Mesenchymal stem cell (in vitro differentiated cells and primary cell): Measurements from ENCODE around the gene AKAP13.

Experiments
- DNase-seq: peaks from one replicate; pipeline ENCODE4 v3.0.0-alpha.2; 2013
- H2AFZ ChIP-seq: one replicate; pipeline ENCODE4 v1.6.1; 2013; ENCODE audit warnings: low read depth, mild to moderate bottlenecking, control low read depth, inconsistent platforms, low read length, moderate library complexity
- H2AK5ac ChIP-seq: 2 replicates; pipeline ENCODE4 v1.6.1; 2013; ENCODE audit warnings: low read length, moderate library complexity, mild to moderate bottlenecking, inconsistent platforms; ENCODE audit not compliant: severe bottlenecking
- H2BK120ac ChIP-seq: one replicate; pipeline ENCODE4 v1.6.1; 2013; ENCODE audit warnings: low read depth, mild to moderate bottlenecking, inconsistent platforms, low read length, moderate library complexity
- H2BK12ac ChIP-seq, 2 experiments: one replicate each; pipeline ENCODE4 v1.6.1; 2013; ENCODE audit warnings: inconsistent platforms in 2 of 2, low read length in 2 of 2, mild to moderate bottlenecking in 2 of 2, moderate library complexity in 2 of 2, control low read depth in 1 of 2
- H2BK15ac ChIP-seq: one replicate; pipeline ENCODE4 v1.6.1; 2013; ENCODE audit warnings: mild to moderate bottlenecking, low read depth, inconsistent platforms; ENCODE audit not compliant: poor library complexity, severe bottlenecking
- H2BK5ac ChIP-seq: 2 replicates; pipeline ENCODE4 v1.6.1; 2013; ENCODE audit warnings: low read depth, mild to moderate bottlenecking, low read length, control low read depth, inconsistent platforms; ENCODE audit not compliant: poor library complexity, severe bottlenecking
- H3K14ac ChIP-seq, 2 experiments: one replicate each; pipeline ENCODE4 v1.6.1; 2013; ENCODE audit warnings: inconsistent platforms in 2 of 2, low read length in 2 of 2, control low read depth in 1 of 2, mild to moderate bottlenecking in 1 of 2, moderate library complexity in 1 of 2
- H3K18ac ChIP-seq, 2 experiments: one replicate each; pipeline ENCODE4 v1.6.1; 2013; ENCODE audit warnings: inconsistent platforms in 2 of 2, low read length in 2 of 2, control low read depth in 1 of 2, low read depth in 1 of 2, mild to moderate bottlenecking in 1 of 2
- H3K23ac ChIP-seq, 2 experiments: one replicate each; pipeline ENCODE4 v1.6.1; 2013; ENCODE audit warnings: inconsistent platforms in 2 of 2, low read length in 2 of 2, mild to moderate bottlenecking in 2 of 2, moderate library complexity in 2 of 2, control low read depth in 1 of 2
- H3K27ac ChIP-seq: 2 replicates; pipeline ENCODE4 v1.5.1; 2013; ENCODE audit warnings: mild to moderate bottlenecking, moderate library complexity, low read length, control low read depth, inconsistent platforms; ENCODE audit not compliant: poor library complexity, severe bottlenecking
- H3K27me3 ChIP-seq, 2 experiments: 2 replicates each; pipeline versions ENCODE4 v1.6.1 to v1.7.0; 2013; ENCODE audit warnings: low read length in 2 of 2, mild to moderate bottlenecking in 2 of 2, moderate library complexity in 2 of 2, control low read depth in 1 of 2, inconsistent platforms in 1 of 2; ENCODE audit not compliant: control insufficient read depth in 1 of 2, insufficient read depth in 1 of 2
- H3K36me3 ChIP-seq, 2 experiments: 2 replicates each; pipeline versions ENCODE4 v1.6.1 to v1.7.0; 2013; ENCODE audit warnings: low read length in 2 of 2, control low read depth in 1 of 2, inconsistent platforms in 1 of 2, low read depth in 1 of 2, mild to moderate bottlenecking in 1 of 2; ENCODE audit not compliant: insufficient read depth in 2 of 2, control insufficient read depth in 1 of 2
- H3K4ac ChIP-seq, 2 experiments: one replicate each; pipeline ENCODE4 v1.6.1; 2013; ENCODE audit warnings: inconsistent platforms in 2 of 2, low read length in 2 of 2, mild to moderate bottlenecking in 2 of 2, moderate library complexity in 2 of 2, control low read depth in 1 of 2, low read depth in 1 of 2
- H3K4me1 ChIP-seq: 2 replicates; pipeline ENCODE4 v1.6.1; 2013; ENCODE audit warnings: low read depth, low read length, control low read depth; ENCODE audit not compliant: control insufficient read depth, insufficient read depth
- H3K4me2 ChIP-seq: 2 replicates; pipeline ENCODE4 v1.6.1; 2013; ENCODE audit warnings: low read length, mild to moderate bottlenecking, inconsistent platforms; ENCODE audit not compliant: poor library complexity, severe bottlenecking
- H3K4me3 ChIP-seq, 2 experiments: 2 replicates each; pipeline versions ENCODE4 v1.5.1 to v1.7.0; 2013; ENCODE audit warnings: low read length in 2 of 2, mild to moderate bottlenecking in 2 of 2, control low read depth in 1 of 2, low read depth in 1 of 2; ENCODE audit not compliant: insufficient read depth in 1 of 2
- H3K79me1 ChIP-seq: replicated peaks from 2 replicates; pipeline ENCODE4 v1.6.1; 2013; ENCODE audit warnings: mild to moderate bottlenecking, control low read depth, low read length, inconsistent platforms; ENCODE audit not compliant: poor library complexity, severe bottlenecking
- H3K9ac ChIP-seq: 2 replicates; pipeline ENCODE4 v1.7.0; 2013; ENCODE audit warnings: mild to moderate bottlenecking, low read length, moderate library complexity
- H3K9me3 ChIP-seq: 2 replicates; pipeline ENCODE4 v1.7.0; 2013; ENCODE audit warnings: mild to moderate bottlenecking, low read length; ENCODE audit not compliant: control insufficient read depth
- H4K8ac ChIP-seq: one replicate; pipeline ENCODE4 v1.6.1; 2013; ENCODE audit warnings: inconsistent platforms, mild to moderate bottlenecking, low read length, moderate library complexity
- H4K91ac ChIP-seq: one replicate; pipeline ENCODE4 v1.6.1; 2013; ENCODE audit warnings: mild to moderate bottlenecking, low read length, inconsistent platforms
- WGBS: methylation state at CpG from one replicate; pipeline ENCODE4 v1.1.7; 2013; ENCODE audit warnings: mixed read lengths; 5-methylcytosine and 5-hydroxymethylcytosine counted together

AKAP13 gene

DNA sequence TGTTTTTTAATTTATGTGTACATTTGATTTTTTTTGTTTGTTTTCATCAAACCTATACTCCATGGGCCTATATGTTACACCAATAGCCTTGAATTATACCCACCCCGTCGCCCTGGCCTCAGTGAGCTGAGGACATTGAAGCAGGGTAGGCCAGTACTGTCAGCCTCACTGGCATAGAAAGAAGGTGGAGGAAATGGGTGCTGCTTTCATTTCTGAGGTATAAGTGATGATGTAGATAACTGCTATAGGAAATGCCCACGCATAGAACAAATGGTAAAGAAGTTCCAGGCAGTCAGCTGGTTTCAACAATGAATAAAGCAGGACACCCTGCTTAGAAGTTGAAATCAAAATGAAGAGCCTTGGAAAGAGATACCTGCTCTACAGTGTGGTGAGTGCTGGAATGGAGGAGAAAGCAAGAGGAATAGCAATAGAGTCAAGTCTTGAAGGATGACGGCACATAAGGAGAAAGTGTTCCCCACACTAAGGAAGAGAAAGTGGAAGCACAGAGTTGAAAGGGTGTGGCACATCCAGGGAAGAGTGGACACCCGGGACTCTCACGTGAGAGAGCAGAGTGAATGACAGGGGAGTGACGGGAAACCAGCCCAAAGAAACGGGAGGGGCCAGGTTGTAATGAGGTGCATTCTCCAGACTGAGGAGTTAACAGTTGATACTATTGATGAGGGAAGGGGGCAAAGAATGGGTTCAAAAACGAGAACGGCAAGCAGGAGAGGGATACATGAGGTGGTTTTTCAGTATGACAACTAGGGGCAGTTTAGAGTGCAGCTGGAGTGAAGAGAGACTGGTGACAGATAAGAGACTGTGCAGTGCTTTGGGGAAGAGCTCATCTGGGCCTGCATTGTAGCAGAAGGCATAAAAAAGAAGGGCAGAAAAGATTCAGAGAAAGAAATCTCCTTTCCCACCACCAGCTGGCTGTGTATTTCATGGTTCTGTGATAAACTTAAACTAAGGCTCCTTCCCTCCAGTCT lies 343.9 kb downstream of the AKAP13 start:
- Histone ChIP-seq H2BK15ac (no peak overlapping the region), H3K23ac (no peak overlapping the region), H2BK5ac (no peak overlapping the region), H3K4ac (no peak overlapping the region), H2AK5ac (no peak overlapping the region), H4K91ac (no peak overlapping the region), H3K4me1 (no peaks in the 10 kb centered on the region), H2BK120ac (no peak overlapping the region), H4K8ac (no peak overlapping the region), H3K14ac (no peak overlapping the region), H3K27me3 (no peaks in the 10 kb centered on the region), H3K27ac (no peak overlapping the region), H3K9ac (peak overlapping the region; percentile 72), H3K4me2 (no peak overlapping the region), H2AFZ (no peak overlapping the region), H2BK12ac (no peak overlapping the region), H3K36me3 (peaks cover 25 to 94% of the 10 kb centered on the region in 2 experiments), H3K4me3 (no peak overlapping the region), H3K79me1 (peaks cover 20% of the 10 kb centered on the region), H3K18ac (no peak overlapping the region), H3K9me3 (no peaks in the 10 kb centered on the region)
- no peak for DNase-seq
- WGBS, result 76% methylated on average over 10 of the region's 10 CpGs

DNA sequence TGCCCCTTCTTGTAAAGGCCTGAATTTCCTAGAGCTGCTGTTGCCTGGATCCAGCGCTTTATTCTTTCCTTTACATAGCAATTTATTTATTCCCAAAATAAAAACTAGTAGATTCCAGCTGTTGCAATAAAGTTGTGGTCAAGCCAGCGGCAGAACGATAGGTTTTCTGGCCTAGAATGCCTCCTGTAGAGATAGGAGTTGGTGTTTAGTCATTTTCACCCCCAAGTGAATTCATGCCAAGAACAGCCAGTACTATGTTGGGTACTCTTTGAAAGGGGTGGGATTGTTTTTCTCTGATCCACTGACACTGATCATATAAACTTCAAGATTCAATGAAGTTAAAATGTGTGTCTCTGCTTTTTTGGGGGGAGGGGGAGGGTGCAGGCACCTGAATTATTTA lies 344.6 kb downstream of the AKAP13 start:
- Histone ChIP-seq H2BK15ac (no peak overlapping the region), H3K18ac (no peak overlapping the region), H3K27me3 (no peaks in the 10 kb centered on the region), H2BK120ac (no peak overlapping the region), H4K91ac (no peak overlapping the region), H2AK5ac (no peak overlapping the region), H2AFZ (no peak overlapping the region), H3K36me3 (peaks cover 24 to 94% of the 10 kb centered on the region in 2 experiments), H3K23ac (no peak overlapping the region), H4K8ac (no peak overlapping the region), H3K27ac (no peak overlapping the region), H3K79me1 (peaks cover 17% of the 10 kb centered on the region), H2BK12ac (no peak overlapping the region), H3K14ac (no peak overlapping the region), H3K9me3 (no peaks in the 10 kb centered on the region), H3K4me1 (no peaks in the 10 kb centered on the region), H3K4me3 (no peak overlapping the region), H3K9ac (peak overlapping the region; percentile 72), H3K4ac (no peak overlapping the region), H3K4me2 (no peak overlapping the region), H2BK5ac (no peak overlapping the region)
- DNase-seq, result no peak
- 86% methylated on average over 2 of the region's 3 CpGs for WGBS

DNA sequence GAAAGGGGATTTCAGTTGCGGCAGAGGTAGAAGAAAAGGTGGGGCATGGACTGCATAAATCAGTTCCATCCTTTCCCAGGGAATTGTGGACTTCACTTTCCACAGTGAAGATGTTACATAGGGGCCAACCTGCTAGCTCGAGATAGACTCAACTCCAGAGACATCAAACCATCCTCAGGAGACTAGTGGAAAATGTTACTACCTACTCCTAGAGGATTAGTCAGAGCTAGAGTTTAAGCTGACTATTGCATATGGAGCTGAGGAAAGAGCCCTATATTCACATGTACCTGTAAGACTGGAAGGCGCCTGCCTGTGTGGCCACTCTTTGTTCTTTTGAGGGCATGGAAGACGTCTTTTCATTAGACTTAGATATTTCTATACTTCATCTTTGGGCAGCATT lies 345.2 kb downstream of the AKAP13 start:
- peak; percentile 20 for DNase-seq
- no peak overlapping the region for H2BK120ac ChIP-seq
- H2BK15ac ChIP-seq, result no peak overlapping the region
- H2AK5ac ChIP-seq, result no peak overlapping the region
- no peak overlapping the region for H4K8ac ChIP-seq
- peaks cover 17% of the 10 kb centered on the region for H3K79me1 ChIP-seq
- WGBS, result no CpG with 5 or more reads among the region's 4 CpGs
- no peak overlapping the region for H4K91ac ChIP-seq
- H3K4me1 ChIP-seq, result no peaks in the 10 kb centered on the region
- no peak overlapping the region for H3K14ac ChIP-seq
- no peak overlapping the region for H3K18ac ChIP-seq
- H3K4ac ChIP-seq, result no peak overlapping the region
- no peak overlapping the region for H3K27ac ChIP-seq
- H2AFZ ChIP-seq, result no peak overlapping the region
- no peaks in the 10 kb centered on the region for H3K9me3 ChIP-seq
- H3K23ac ChIP-seq, result no peak overlapping the region
- no peak overlapping the region for H3K4me3 ChIP-seq
- no peak overlapping the region for H2BK5ac ChIP-seq
- peak overlapping the region; percentile 72 for H3K9ac ChIP-seq
- no peaks in the 10 kb centered on the region for H3K27me3 ChIP-seq
- no peak overlapping the region for H2BK12ac ChIP-seq
- no peak overlapping the region for H3K4me2 ChIP-seq
- peaks cover 23 to 93% of the 10 kb centered on the region in 2 experiments for H3K36me3 ChIP-seq

DNA sequence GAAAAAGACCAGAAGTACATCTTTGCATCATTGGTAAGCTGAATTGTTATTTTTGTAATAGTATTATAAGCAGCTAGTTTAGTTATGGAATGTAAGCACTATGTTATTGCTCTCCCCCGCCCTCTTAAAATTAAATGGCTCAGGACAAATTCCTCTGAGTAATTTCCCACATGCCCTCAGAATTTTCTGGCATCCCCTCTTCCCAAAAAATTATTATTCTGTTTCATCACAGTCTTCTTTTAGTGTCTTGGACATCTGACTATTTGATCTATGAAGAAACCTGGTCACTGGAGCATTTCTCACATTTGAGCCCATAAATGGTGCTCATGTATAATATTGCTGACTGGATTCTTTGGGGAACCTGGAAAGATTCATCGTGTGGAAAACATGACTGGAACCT lies 346.1 kb downstream of the AKAP13 start:
- WGBS, result 100% methylated on average over 1 of the region's 2 CpGs
- no peak for DNase-seq
- H3K27ac ChIP-seq, result no peak overlapping the region

More for the DNA sequence above, 346.1 kb downstream of the AKAP13 start:
- Histone ChIP-seq H2BK5ac (no peak overlapping the region), H4K8ac (no peak overlapping the region), H3K27me3 (no peaks in the 10 kb centered on the region), H2BK120ac (no peak overlapping the region), H3K36me3 (peaks cover 27 to 93% of the 10 kb centered on the region in 2 experiments), H3K79me1 (peaks cover 17% of the 10 kb centered on the region), H3K4ac (no peak overlapping the region), H2AFZ (no peak overlapping the region), H3K4me2 (no peak overlapping the region), H2BK12ac (no peak overlapping the region), H3K14ac (no peak overlapping the region), H3K4me1 (no peaks in the 10 kb centered on the region), H2AK5ac (no peak overlapping the region), H4K91ac (no peak overlapping the region), H3K9ac (peak overlapping the region; percentile 72), H3K4me3 (no peak overlapping the region), H2BK15ac (no peak overlapping the region), H3K18ac (no peak overlapping the region), H3K23ac (no peak overlapping the region), H3K9me3 (no peaks in the 10 kb centered on the region)
